Colonic mucosa (tissue), 4 donors: ENCODE data around the gene GBP7. TPM values are rescaled to one million over a fixed set of nuclear protein-coding genes. Genes with fewer than 3 reads are reported as not detected.

Experiments used
- DNase-seq: peaks from one replicate; pipeline ENCODE4 v3.0.0-alpha.2; 2020
- H3K27ac ChIP-seq: fragments of 200-600 bp; one replicate; pipeline ENCODE4 v1.8.0; 2021
- H3K27me3 ChIP-seq: fragments of 200-600 bp; one replicate; pipeline ENCODE4 v1.8.0; 2021
- H3K36me3 ChIP-seq: fragments of 200-600 bp; one replicate; pipeline ENCODE4 v1.8.0; 2021
- H3K4me1 ChIP-seq: fragments of 200-600 bp; one replicate; pipeline ENCODE4 v1.8.0; 2021; ENCODE audit warnings: mild to moderate bottlenecking
- H3K4me3 ChIP-seq: fragments of 200-600 bp; one replicate; pipeline ENCODE4 v1.8.0; 2021
- H3K9ac ChIP-seq, 2 donors: one replicate each; pipeline ENCODE4 v1.7.0; 2013; ENCODE audit warnings: control low read depth in 2 of 2, low read depth in 2 of 2, low read length in 2 of 2
- H3K9me3 ChIP-seq: fragments of 200-600 bp; one replicate; pipeline ENCODE4 v1.8.0; 2021
- intact Hi-C: fragments of 100-400 bp; cut with DNase I; formaldehyde crosslinking; loops from one replicate; pipeline ENCODE4 v1.14.1; 2022
- total RNA-seq, 2 donors: library from RNA; stranded (reverse); fragmentation: NEBNext Ultra II Directional in 1 of 2; extraction: Animal tissue kit (Norgen Biotek cat#: 25700) in 1 of 2; gene quantifications; one replicate each; pipeline ENCODE4 v1.2.1, GENCODE V29; 2021
- TF ChIP-seq, protein P1 (sequence below): fragments of 200-600 bp; IDR thresholded peaks from one replicate; pipeline ENCODE4 v1.8.0; 2022; ENCODE audit warnings: antibody characterized with exemption, mild to moderate bottlenecking
- donor health status: healthy.
- donor health status: DM: no; HTN: no; CAD: no.
- donor health status: DM: no; HTN: no; CAD: no.

The GBP7 gene
- total RNA-seq, 2 donors from 2014 or later, result not detected

DNA sequence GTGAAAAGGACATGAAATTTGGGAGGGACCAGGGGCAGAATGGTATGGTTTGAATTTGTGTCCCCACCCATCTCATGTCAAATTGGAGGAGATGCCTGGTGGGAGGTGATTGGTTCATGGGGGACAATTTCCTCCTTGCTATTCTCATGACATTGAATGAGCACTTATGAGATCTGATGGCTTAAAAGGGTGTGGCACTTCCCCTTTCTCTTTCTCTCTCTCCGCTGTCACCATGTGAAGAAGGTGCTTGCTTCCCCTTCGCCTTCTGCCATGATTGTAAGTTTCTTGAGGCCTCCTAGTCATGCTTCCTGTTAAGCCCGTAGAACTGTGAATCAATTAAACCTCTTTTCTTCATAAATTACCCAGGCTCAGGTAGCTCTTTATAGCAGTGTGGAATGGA is 30.6 kb upstream of the GBP7 start:
- TF ChIP-seq, protein P1, sequence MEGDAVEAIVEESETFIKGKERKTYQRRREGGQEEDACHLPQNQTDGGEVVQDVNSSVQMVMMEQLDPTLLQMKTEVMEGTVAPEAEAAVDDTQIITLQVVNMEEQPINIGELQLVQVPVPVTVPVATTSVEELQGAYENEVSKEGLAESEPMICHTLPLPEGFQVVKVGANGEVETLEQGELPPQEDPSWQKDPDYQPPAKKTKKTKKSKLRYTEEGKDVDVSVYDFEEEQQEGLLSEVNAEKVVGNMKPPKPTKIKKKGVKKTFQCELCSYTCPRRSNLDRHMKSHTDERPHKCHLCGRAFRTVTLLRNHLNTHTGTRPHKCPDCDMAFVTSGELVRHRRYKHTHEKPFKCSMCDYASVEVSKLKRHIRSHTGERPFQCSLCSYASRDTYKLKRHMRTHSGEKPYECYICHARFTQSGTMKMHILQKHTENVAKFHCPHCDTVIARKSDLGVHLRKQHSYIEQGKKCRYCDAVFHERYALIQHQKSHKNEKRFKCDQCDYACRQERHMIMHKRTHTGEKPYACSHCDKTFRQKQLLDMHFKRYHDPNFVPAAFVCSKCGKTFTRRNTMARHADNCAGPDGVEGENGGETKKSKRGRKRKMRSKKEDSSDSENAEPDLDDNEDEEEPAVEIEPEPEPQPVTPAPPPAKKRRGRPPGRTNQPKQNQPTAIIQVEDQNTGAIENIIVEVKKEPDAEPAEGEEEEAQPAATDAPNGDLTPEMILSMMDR, result no peak
- Histone ChIP-seq H3K27me3 (no peaks in the 10 kb centered on the region), H3K9ac (no peak overlapping the region), H3K9me3 (no peaks in the 10 kb centered on the region), H3K4me1 (no peaks in the 10 kb centered on the region), H3K4me3 (no peak overlapping the region), H3K27ac (no peak overlapping the region), H3K36me3 (no peaks in the 10 kb centered on the region)
- intact Hi-C loops, result no loop called here
- DNase-seq, result no peak

DNA sequence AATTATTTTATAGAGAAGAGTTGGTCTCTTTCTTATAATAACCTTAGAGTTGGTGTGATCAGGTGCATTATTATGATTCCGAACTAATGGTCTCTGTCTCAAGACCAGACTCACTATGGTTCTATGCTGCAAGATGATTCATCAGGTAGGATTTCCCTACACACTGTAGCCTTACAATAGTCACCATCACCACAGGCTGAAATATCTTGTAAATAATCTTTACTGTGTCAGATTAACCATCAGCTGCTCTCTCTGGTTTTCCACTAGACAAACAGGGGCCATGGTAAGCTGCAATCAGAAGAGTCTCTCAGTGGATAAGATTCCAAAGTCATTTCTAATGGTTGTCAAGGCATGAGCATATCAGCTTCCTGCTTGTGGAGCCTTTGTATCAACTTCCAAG is 27.4 kb upstream of the GBP7 start:
- no peak for DNase-seq
- Histone ChIP-seq H3K9me3 (no peaks in the 10 kb centered on the region), H3K27me3 (no peaks in the 10 kb centered on the region), H3K4me3 (no peak overlapping the region), H3K4me1 (no peaks in the 10 kb centered on the region), H3K36me3 (no peaks in the 10 kb centered on the region), H3K27ac (no peak overlapping the region), H3K9ac (no peak overlapping the region)
- intact Hi-C loops, result no loop called here
- TF ChIP-seq, protein P1, result no peak

GRCh38 chr1:89201106-89201794 is 25.4 kb upstream of the GBP7 start:
- no peak overlapping the region for H3K9ac ChIP-seq
- no peak overlapping the region for H3K27ac ChIP-seq

GRCh38 chr1:89200663-89201062 is 24.9 kb upstream of the GBP7 start:
- H3K4me1 ChIP-seq, result no peaks in the 10 kb centered on the region
- DNase-seq, result no peak
- no peaks in the 10 kb centered on the region for H3K9me3 ChIP-seq
- H3K27me3 ChIP-seq, result no peaks in the 10 kb centered on the region
- intact Hi-C loops, result no loop called here
- H3K36me3 ChIP-seq, result no peaks in the 10 kb centered on the region
- no peak overlapping the region for H3K27ac ChIP-seq
- H3K9ac ChIP-seq, result no peak overlapping the region
- TF ChIP-seq, protein P1, result no peak
- no peak overlapping the region for H3K4me3 ChIP-seq

More at GRCh38 chr1:89201106-89201794, 25.4 kb upstream of the GBP7 start:
- TF ChIP-seq, protein P1, result no peak
- no peaks in the 10 kb centered on the region for H3K9me3 ChIP-seq
- H3K4me1 ChIP-seq, result no peaks in the 10 kb centered on the region
- no peak for DNase-seq
- no peaks in the 10 kb centered on the region for H3K36me3 ChIP-seq
- H3K27me3 ChIP-seq, result no peaks in the 10 kb centered on the region
- H3K4me3 ChIP-seq, result no peak overlapping the region
- intact Hi-C loops, result no loop called here

DNA sequence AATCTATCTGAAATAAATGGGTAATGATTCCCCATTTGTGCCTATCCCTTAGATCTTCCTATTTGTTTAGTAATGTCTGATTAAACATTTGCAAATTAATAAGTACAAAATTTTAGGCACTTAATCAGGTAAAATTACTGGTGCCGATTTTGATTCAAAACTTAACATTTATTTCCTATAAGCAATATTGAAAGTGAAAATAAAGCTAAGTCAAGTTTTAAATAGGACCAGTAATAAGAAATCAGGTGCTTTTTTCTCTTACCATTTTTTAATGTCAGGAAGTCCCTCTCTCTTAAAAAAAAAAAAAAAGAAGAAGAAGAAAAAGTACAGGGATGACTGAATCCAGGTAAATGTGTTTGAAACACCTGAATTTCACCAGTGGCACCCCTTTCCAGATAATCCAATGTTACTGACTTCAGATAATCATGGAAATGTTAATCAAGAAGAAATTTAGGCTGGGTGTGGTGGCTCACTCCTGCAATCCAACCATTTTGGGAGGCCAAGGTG is 23.8 kb upstream of the GBP7 start:
- H3K9me3 ChIP-seq, result no peaks in the 10 kb centered on the region
- H3K4me3 ChIP-seq, result peak overlapping the region; percentile 51

More for the DNA sequence above, 23.8 kb upstream of the GBP7 start:
- H3K27me3 ChIP-seq, result no peaks in the 10 kb centered on the region
- TF ChIP-seq, protein P1, result no peak
- H3K27ac ChIP-seq, result peak overlapping the region; percentile 76
- DNase-seq, result no peak
- H3K9ac ChIP-seq, result peak overlapping the region in 1 of 2 donors; percentile 14
- no peaks in the 10 kb centered on the region for H3K4me1 ChIP-seq
- intact Hi-C loops, result no loop called here
- no peaks in the 10 kb centered on the region for H3K36me3 ChIP-seq
